LNCaP clone FGC (cell line): ENCODE results near the gene NCBP3.

Experiments used
- DNase-seq: peaks from one replicate; pipeline ENCODE4 v3.0.0-alpha.2; 2011; ENCODE audit warnings: low read depth
- H3K4me3 ChIP-seq: 2 replicates; pipeline ENCODE4 v1.5.1; 2011; ENCODE audit warnings: mild to moderate bottlenecking, low read depth, low read length, control low read depth
- CTCF ChIP-seq: IDR thresholded peaks from 2 replicates; pipeline ENCODE4 v1.5.1; 2012; ENCODE audit warnings: mild to moderate bottlenecking; ENCODE audit not compliant: control insufficient read depth, insufficient read depth; ENCODE audit errors: extremely low read depth

The NCBP3 gene

GRCh38 chr17:3821101-3821500 is 24.9 kb downstream of the NCBP3 start:
- DNase-seq: no peak
- no peak overlapping the region for H3K4me3 ChIP-seq
- no peak for TF ChIP-seq CTCF

GRCh38 chr17:3818786-3819185 is 27.3 kb downstream of the NCBP3 start:
- TF ChIP-seq CTCF: no peak
- H3K4me3 ChIP-seq: no peak overlapping the region
- DNase-seq: no peak

GRCh38 chr17:3817851-3818605 is 28.0 kb downstream of the NCBP3 start:
- DNase-seq: no peak
- H3K4me3 ChIP-seq: no peak overlapping the region
- no peak for TF ChIP-seq CTCF

DNA sequence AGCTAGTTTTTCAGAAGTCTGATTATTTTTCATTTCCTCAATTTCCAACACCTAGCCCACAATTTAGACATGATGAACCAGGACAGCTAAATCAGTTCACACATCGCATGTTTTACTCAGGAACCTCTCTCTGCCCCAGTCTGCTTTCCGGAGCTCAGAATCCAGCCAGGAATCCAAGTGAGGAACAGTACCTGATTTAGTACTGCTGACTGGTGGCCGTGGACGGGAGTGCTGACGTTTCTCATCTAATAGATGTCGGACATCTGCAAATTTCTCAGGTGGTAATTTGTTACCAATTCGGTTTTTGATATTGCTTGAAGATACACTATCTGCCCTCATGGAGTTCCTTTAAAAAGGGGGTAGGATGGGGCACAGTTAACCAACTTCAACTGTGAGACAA is 30.1 kb downstream of the NCBP3 start:
- TF ChIP-seq CTCF: no peak
- DNase-seq: no peak

GRCh38 chr17:3815122-3815521 is 30.9 kb downstream of the NCBP3 start:
- TF ChIP-seq CTCF: no peak
- no peak overlapping the region for H3K4me3 ChIP-seq
- no peak for DNase-seq

More for the DNA sequence above, 30.1 kb downstream of the NCBP3 start:
- H3K4me3 ChIP-seq: no peak overlapping the region

GRCh38 chr17:3814361-3814760 is 31.7 kb downstream of the NCBP3 start:
- no peak overlapping the region for H3K4me3 ChIP-seq
- DNase-seq: no peak
- no peak for TF ChIP-seq CTCF

DNA sequence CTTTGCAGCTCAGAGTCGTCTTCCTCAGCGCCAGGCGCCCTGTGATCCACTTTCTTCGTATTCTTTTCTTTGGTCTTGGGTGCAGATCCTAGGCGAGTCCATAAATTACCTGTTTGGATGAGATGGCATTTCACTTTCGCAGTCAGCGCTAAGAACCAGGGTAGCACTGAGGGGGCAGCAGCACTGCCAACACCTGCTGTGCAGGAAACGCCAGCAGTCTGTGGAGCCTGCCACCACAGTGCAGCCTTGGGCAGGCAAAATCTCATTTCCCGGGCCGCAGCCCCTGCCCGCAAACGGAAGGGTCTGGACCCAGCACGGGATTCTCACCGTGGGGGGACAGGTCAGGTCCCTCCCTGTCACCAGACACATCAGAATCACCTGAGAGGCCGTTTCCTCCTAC is 32.9 kb downstream of the NCBP3 start:
- no peak for DNase-seq
- no peak for TF ChIP-seq CTCF
- no peak overlapping the region for H3K4me3 ChIP-seq
